ENCODE results near the gene LRP1B. TPM values are rescaled to one million over a fixed set of nuclear protein-coding genes. Genes with fewer than 3 reads are reported as not detected.

LRP1B gene
- total RNA-seq, 2 experiments from 2014 or later = not detected

GRCh38 chr2:141927536-141927935 lies 203.3 kb downstream of the LRP1B start:
- DNase-seq = no peak
- no peak overlapping the region for H3K27ac Mint-ChIP-seq
- no peaks in the 10 kb centered on the region for H3K36me3 Mint-ChIP-seq (ENCODE audit: low read depth)
- H3K4me1 Mint-ChIP-seq = no peaks in the 10 kb centered on the region
- H3K27me3 Mint-ChIP-seq = no peaks in the 10 kb centered on the region
- CTCF ChIA-PET = interaction anchor here (0.6 kb wide), 1 partner anchor 477 kb away, joined by 3 read pairs; no protein-coding TSS in a partner anchor
- POLR2A ChIA-PET = no interaction called here
- H3K4me3 Mint-ChIP-seq = no peak overlapping the region
- peaks cover 2% of the 10 kb centered on the region for H3K9me3 Mint-ChIP-seq

- CTCF ChIA-PET = no interaction called here
- POLR2A ChIA-PET = no interaction called here
Measured at GRCh38 chr2:141925511-141925910, 205.3 kb downstream of the LRP1B start.

DNA sequence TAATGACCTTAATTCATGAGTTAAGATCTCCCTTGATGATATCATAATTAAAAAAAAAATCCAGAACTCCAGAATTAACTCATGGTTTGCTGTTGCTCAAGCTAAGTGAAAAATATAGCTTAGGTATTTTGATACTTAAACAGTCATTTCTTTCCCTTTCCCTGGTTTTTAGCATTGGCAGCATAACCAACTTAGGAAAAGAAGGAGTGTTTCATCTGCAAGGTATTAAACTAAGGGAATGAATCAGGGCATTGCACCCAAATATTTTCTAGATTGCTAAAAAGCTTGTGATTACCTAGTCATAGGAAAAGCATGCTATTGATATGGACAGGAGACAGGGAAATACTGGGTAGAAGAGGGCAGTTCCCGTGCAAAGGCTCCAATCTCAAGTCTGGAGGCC lies 207.2 kb downstream of the LRP1B start:
- Mint-ChIP-seq H3K27me3 (no peaks in the 10 kb centered on the region), H3K36me3 (ENCODE audit: low read depth) (no peaks in the 10 kb centered on the region), H3K9me3 (no peaks in the 10 kb centered on the region), H3K4me1 (no peaks in the 10 kb centered on the region), H3K4me3 (no peak overlapping the region), H3K27ac (no peak overlapping the region)
- ChIA-PET POLR2A (no interaction called here), CTCF (no interaction called here)
- no peak for DNase-seq

More at GRCh38 chr2:141925511-141925910, 205.3 kb downstream of the LRP1B start:
- no peaks in the 10 kb centered on the region for H3K27me3 Mint-ChIP-seq
- H3K4me3 Mint-ChIP-seq = no peak overlapping the region
- no peaks in the 10 kb centered on the region for H3K36me3 Mint-ChIP-seq (ENCODE audit: low read depth)
- no peaks in the 10 kb centered on the region for H3K4me1 Mint-ChIP-seq
- peaks cover 2% of the 10 kb centered on the region for H3K9me3 Mint-ChIP-seq
- H3K27ac Mint-ChIP-seq = no peak overlapping the region
- no peak for DNase-seq

DNA sequence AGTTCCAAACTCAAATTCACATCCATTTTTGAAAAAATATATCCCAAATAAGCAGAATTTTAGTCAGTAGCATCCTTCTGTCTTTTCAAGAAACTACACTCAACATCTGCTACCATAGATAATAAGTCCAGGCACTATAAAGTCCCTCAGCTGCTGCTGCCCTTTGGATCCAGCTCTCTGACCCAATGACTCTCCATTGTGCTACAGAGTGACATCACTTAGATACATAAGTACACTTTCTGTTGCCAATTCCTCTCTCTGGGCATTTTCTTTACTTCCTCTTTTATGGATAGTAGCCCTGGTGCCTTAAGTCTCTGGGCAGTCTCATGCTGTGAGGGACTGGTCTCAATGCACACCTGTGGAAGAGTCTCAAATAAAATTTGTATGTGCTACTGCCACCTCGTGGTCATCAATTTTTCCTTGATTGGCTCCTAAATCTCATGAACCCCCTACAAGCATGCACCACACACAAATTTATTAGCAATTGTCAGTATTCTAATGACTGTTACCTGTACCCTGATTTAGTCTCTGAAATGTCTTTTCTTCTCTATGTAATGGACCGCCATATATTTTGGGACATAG lies 219.2 kb downstream of the LRP1B start:
- ChIA-PET CTCF (no interaction called here), POLR2A (no interaction called here)
- Mint-ChIP-seq H3K27me3 (no peaks in the 10 kb centered on the region), H3K9me3 (peaks cover 7% of the 10 kb centered on the region), H3K36me3 (ENCODE audit: low read depth) (no peaks in the 10 kb centered on the region), H3K4me1 (no peaks in the 10 kb centered on the region), H3K4me3 (no peak overlapping the region), H3K27ac (no peak overlapping the region)
- DNase-seq = no peak

GRCh38 chr2:141906678-141907077 lies 224.1 kb downstream of the LRP1B start:
- ChIA-PET CTCF (no interaction called here), POLR2A (no interaction called here)
- Mint-ChIP-seq H3K4me3 (no peak overlapping the region), H3K27ac (no peak overlapping the region), H3K9me3 (no peaks in the 10 kb centered on the region), H3K4me1 (no peaks in the 10 kb centered on the region), H3K36me3 (ENCODE audit: low read depth) (no peaks in the 10 kb centered on the region), H3K27me3 (no peaks in the 10 kb centered on the region)
- DNase-seq = no peak

- Mint-ChIP-seq H3K27me3 (no peaks in the 10 kb centered on the region), H3K9me3 (no peaks in the 10 kb centered on the region), H3K27ac (no peak overlapping the region), H3K4me3 (no peak overlapping the region), H3K4me1 (no peaks in the 10 kb centered on the region), H3K36me3 (ENCODE audit: low read depth) (no peaks in the 10 kb centered on the region)
- POLR2A ChIA-PET = no interaction called here
- CTCF ChIA-PET = no interaction called here
- no peak for DNase-seq
Measured at GRCh38 chr2:141900826-141901225, 230.0 kb downstream of the LRP1B start.

DNA sequence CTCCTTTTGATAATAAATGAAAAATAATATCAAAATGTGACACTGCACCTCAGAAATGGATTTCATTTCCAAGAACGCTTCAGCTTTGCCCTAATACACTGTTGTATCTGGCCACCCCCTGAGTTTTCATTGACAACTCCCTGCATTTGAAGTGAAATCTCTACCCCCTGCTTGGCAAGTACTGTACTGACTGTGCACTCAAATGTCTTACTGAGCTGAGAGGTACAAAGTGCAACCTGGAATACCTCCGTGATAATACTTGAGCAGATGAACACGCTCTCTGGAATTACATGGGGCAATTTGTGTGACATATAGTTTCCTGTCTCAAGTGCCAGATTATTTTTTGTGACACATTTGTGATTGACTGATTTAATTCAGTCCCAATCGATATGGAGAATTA lies 231.1 kb downstream of the LRP1B start:
- Mint-ChIP-seq H3K9me3 (no peaks in the 10 kb centered on the region), H3K4me1 (no peaks in the 10 kb centered on the region), H3K27me3 (no peaks in the 10 kb centered on the region), H3K36me3 (ENCODE audit: low read depth) (no peaks in the 10 kb centered on the region), H3K27ac (no peak overlapping the region), H3K4me3 (no peak overlapping the region)
- no peak for DNase-seq
- POLR2A ChIA-PET = no interaction called here
- CTCF ChIA-PET = no interaction called here

DNA sequence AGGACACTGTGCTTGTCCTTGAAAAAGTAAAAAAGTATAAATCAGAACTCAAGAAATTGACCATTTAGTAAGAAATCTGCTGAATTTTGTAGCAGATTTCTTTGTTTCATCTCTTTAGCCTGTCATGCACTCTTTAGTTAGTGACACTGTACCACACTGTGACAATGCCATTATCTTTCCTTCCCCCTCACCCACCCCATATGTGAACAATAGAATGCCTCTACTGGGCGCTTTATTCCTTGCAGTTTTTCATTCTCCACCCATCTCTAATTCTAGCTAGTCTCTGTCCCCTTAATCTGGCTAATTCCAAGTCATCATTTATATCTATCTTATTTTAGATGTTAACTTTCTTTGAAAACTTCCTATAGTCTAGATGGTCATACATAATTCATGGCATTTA lies 241.0 kb downstream of the LRP1B start:
- Mint-ChIP-seq H3K4me1 (no peaks in the 10 kb centered on the region), H3K4me3 (no peak overlapping the region), H3K27ac (no peak overlapping the region), H3K27me3 (no peaks in the 10 kb centered on the region), H3K9me3 (no peaks in the 10 kb centered on the region), H3K36me3 (ENCODE audit: low read depth) (no peaks in the 10 kb centered on the region)
- ChIA-PET CTCF (no interaction called here), POLR2A (no interaction called here)
- no peak for DNase-seq

- no peak for DNase-seq
- H3K9me3 Mint-ChIP-seq = no peaks in the 10 kb centered on the region
- H3K4me1 Mint-ChIP-seq = no peaks in the 10 kb centered on the region
- ChIA-PET CTCF (no interaction called here), POLR2A (no interaction called here)
- no peak overlapping the region for H3K27ac Mint-ChIP-seq
- no peaks in the 10 kb centered on the region for H3K27me3 Mint-ChIP-seq
- no peak overlapping the region for H3K4me3 Mint-ChIP-seq
- H3K36me3 Mint-ChIP-seq (ENCODE audit: low read depth) = no peaks in the 10 kb centered on the region
Measured at GRCh38 chr2:141888987-141889555, 241.7 kb downstream of the LRP1B start.

DNA sequence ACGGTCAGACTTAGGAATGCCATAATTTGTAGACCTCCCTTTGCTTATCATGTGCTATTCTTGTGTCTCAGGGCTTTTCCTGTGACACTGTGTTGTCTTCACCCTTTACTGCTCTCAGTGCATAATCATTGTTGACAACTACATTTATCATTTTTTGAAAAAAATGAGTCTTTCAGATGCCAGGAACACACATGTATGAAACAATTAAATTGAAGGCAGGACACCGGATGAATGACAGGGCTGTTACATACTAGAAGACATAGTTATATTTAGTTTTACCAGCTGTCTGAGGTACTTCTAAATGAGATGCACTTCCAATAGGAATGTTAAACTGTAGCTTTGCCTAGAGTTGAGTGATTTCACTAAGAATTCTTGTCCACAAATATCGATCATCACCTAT lies 243.5 kb downstream of the LRP1B start:
- H3K4me1 Mint-ChIP-seq = no peaks in the 10 kb centered on the region
- ChIA-PET POLR2A (no interaction called here), CTCF (no interaction called here)
- H3K27ac Mint-ChIP-seq = no peak overlapping the region
- no peak overlapping the region for H3K4me3 Mint-ChIP-seq
- H3K36me3 Mint-ChIP-seq (ENCODE audit: low read depth) = no peaks in the 10 kb centered on the region
- DNase-seq = no peak
- no peaks in the 10 kb centered on the region for H3K27me3 Mint-ChIP-seq
- no peaks in the 10 kb centered on the region for H3K9me3 Mint-ChIP-seq

- DNase-seq = no peak
- ChIA-PET CTCF (no interaction called here), POLR2A (no interaction called here)
- Mint-ChIP-seq H3K36me3 (ENCODE audit: low read depth) (no peaks in the 10 kb centered on the region), H3K27ac (no peak overlapping the region), H3K27me3 (no peaks in the 10 kb centered on the region), H3K4me3 (no peak overlapping the region), H3K9me3 (no peaks in the 10 kb centered on the region), H3K4me1 (no peaks in the 10 kb centered on the region)
Measured at GRCh38 chr2:141878016-141878415, 252.8 kb downstream of the LRP1B start.

- ChIA-PET CTCF (no interaction called here), POLR2A (no interaction called here)
- H3K9me3 Mint-ChIP-seq = no peaks in the 10 kb centered on the region
- no peak overlapping the region for H3K4me3 Mint-ChIP-seq
- no peak for DNase-seq
- no peaks in the 10 kb centered on the region for H3K4me1 Mint-ChIP-seq
- H3K27ac Mint-ChIP-seq = no peak overlapping the region
- no peaks in the 10 kb centered on the region for H3K27me3 Mint-ChIP-seq
- H3K36me3 Mint-ChIP-seq (ENCODE audit: low read depth) = no peaks in the 10 kb centered on the region
Measured at GRCh38 chr2:141871913-141872634, 258.7 kb downstream of the LRP1B start.

DNA sequence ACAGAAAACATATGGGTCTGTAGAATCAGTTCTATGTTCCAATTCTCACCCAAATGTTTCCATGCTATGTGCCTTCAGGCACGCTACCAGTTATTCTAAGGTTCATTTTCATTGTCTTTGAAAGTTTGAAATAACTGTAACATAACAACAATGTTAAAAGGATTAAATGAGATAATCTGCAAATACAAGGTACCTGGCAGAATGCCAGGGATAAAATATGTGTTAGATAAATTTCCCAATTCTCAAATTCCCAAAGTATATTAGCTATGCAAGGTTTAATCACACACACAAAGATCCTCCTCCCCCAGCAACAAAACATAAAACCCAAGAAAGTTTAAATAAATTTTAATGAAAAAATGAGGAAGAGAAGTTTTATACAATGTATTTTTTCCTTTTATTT lies 261.2 kb downstream of the LRP1B start:
- POLR2A ChIA-PET = no interaction called here
- no peaks in the 10 kb centered on the region for H3K9me3 Mint-ChIP-seq
- no peak for DNase-seq
- no peaks in the 10 kb centered on the region for H3K27me3 Mint-ChIP-seq
- H3K27ac Mint-ChIP-seq = no peak overlapping the region
- CTCF ChIA-PET = no interaction called here
- H3K4me1 Mint-ChIP-seq = no peaks in the 10 kb centered on the region
- H3K36me3 Mint-ChIP-seq (ENCODE audit: low read depth) = no peaks in the 10 kb centered on the region
- no peak overlapping the region for H3K4me3 Mint-ChIP-seq

DNA sequence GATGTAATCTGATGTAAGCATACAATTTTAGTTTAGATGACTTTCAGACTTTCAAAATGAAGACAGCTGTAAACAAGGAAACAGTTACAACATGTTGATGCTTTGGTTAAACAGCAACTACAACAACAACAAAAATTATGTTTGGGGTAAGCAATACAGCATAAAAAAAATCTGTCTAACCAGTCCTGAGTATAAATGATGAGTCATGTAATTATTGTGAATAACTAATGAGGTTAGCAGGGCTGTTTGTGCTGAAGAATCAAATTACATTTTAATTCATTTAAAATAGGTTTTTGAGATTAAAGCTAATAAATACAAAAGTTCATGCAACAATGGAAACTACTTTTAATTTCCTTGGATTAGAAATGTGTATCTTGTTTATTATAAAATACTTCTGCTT lies 266.9 kb downstream of the LRP1B start:
- POLR2A ChIA-PET = no interaction called here
- no peak for DNase-seq
- Mint-ChIP-seq H3K9me3 (peaks cover 2% of the 10 kb centered on the region), H3K27ac (no peak overlapping the region), H3K4me1 (no peaks in the 10 kb centered on the region), H3K4me3 (no peak overlapping the region), H3K36me3 (ENCODE audit: low read depth) (no peaks in the 10 kb centered on the region), H3K27me3 (no peaks in the 10 kb centered on the region)
- CTCF ChIA-PET = no interaction called here

Measured in activated CD4-positive, alpha-beta T cell treated with anti-CD3 and anti-CD28 coated beads, Interleukin-2, amount 10 ng/mL, durations not matched to agents 7 days and 5 days (primary cell).